C4-2B (cell line): Measurements from ENCODE around the gene RSPO4.

Source experiments
- H3K27ac ChIP-seq: fragments of 450-650 bp; 2 replicates; pipeline ENCODE4 v1.5.1; 2017
- CTCF ChIP-seq: fragments of 450-650 bp; conservative IDR thresholded peaks from 2 replicates; pipeline ENCODE4 v1.5.1; 2017; ENCODE audit warnings: mild to moderate bottlenecking
- ZFX ChIP-seq: fragments of 450-650 bp; IDR thresholded peaks from 2 replicates; pipeline ENCODE4 v1.6.1; 2017

The RSPO4 gene

GRCh38 chr20:958936-959815, 42.9 kb downstream of the RSPO4 start:
- TF ChIP-seq CTCF (no peak), ZFX (no peak)
- no peak overlapping the region for H3K27ac ChIP-seq

- no peak overlapping the region for H3K27ac ChIP-seq
- no peak for TF ChIP-seq CTCF
These were observed 44.6 kb downstream of the RSPO4 start for GRCh38 chr20:957544-957943.

GRCh38 chr20:956330-956951, 45.7 kb downstream of the RSPO4 start:
- peak; percentile 89 for TF ChIP-seq CTCF
- no peak for TF ChIP-seq ZFX

GRCh38 chr20:955656-956055, 46.5 kb downstream of the RSPO4 start:
- TF ChIP-seq CTCF (no peak), ZFX (no peak)
- no peak overlapping the region for H3K27ac ChIP-seq

More at GRCh38 chr20:956330-956951, 45.7 kb downstream of the RSPO4 start:
- H3K27ac ChIP-seq: no peak overlapping the region

- TF ChIP-seq ZFX (no peak), CTCF (no peak)
- H3K27ac ChIP-seq: no peak overlapping the region
These were observed 47.0 kb downstream of the RSPO4 start for GRCh38 chr20:955111-955510.

- H3K27ac ChIP-seq: no peak overlapping the region
- TF ChIP-seq CTCF (peak; percentile 57), ZFX (no peak)
These were observed 48.4 kb downstream of the RSPO4 start for GRCh38 chr20:953742-954141.

- TF ChIP-seq CTCF (no peak), ZFX (no peak)
- H3K27ac ChIP-seq: no peak overlapping the region
These were observed 49.8 kb downstream of the RSPO4 start for GRCh38 chr20:952196-952795.
